Left ventricle myocardium inferior (tissue), 1 donor: ENCODE results near the gene OCIAD1. TPM values are rescaled to one million over a fixed set of nuclear protein-coding genes. Genes with fewer than 3 reads are reported as not detected.

ENCODE experiments used
- DNase-seq: peaks from one replicate; pipeline ENCODE4 v3.0.0-alpha.2; 2020
- H3K27ac ChIP-seq: fragments of 200-600 bp; replicated peaks from 2 replicates; pipeline ENCODE4 v1.8.0; 2021
- H3K27me3 ChIP-seq: fragments of 200-600 bp; 2 replicates; pipeline ENCODE4 v1.8.0; 2021; ENCODE audit warnings: low read depth
- H3K36me3 ChIP-seq: fragments of 200-600 bp; 2 replicates; pipeline ENCODE4 v1.8.0; 2021
- H3K4me1 ChIP-seq: fragments of 200-600 bp; 2 replicates; pipeline ENCODE4 v1.8.0; 2021
- H3K4me3 ChIP-seq: fragments of 200-600 bp; 2 replicates; pipeline ENCODE4 v1.8.0; 2021; ENCODE audit warnings: mild to moderate bottlenecking, moderate library complexity
- H3K9me3 ChIP-seq: fragments of 200-600 bp; replicated peaks from 2 replicates; pipeline ENCODE4 v1.8.0; 2021
- CTCF ChIP-seq: fragments of 200-600 bp; IDR thresholded peaks from 2 replicates; pipeline ENCODE4 v1.8.0; 2021; ENCODE audit warnings: antibody characterized with exemption, mild to moderate bottlenecking, borderline replicate concordance
- intact Hi-C: fragments of 100-400 bp; cut with micrococcal nuclease; formaldehyde crosslinking; loops from one replicate; pipeline ENCODE4 v1.11.0; 2022
- long read RNA-seq: library from polyadenylated mRNA; unstranded; transcript quantifications from one replicate; pipeline ENCODE4 v2.0.0, GENCODE V29; 2021
- total RNA-seq: library from RNA; stranded (reverse); fragmentation: NEBNext Ultra II Directional; extraction: Animal tissue kit (Norgen Biotek cat#: 25700); gene quantifications from one replicate; pipeline ENCODE4 v1.2.1, GENCODE V29; 2021
- donor health status: DM: no; HTN: yes; CAD: no; lungs with severe emphysema.

Gene OCIAD1
- total RNA-seq = 129 TPM
- long read RNA-seq, transcript OCIAD1-202 (9 exons, 1,594 nt) = minor isoform, 15 of 87 reads
- long read RNA-seq, transcript OCIAD1-201 (9 exons, 1,414 nt) = major isoform, 44 of 87 reads
- long read RNA-seq, partial matches to known transcripts = 2 of 87 reads
- long read RNA-seq, other reads (novel, unspliced or antisense) = 22 of 87 reads

- Histone ChIP-seq H3K36me3 (peaks cover 27% of the 10 kb centered on the region), H3K4me1 (peaks cover 29% of the 10 kb centered on the region), H3K27me3 (no peaks in the 10 kb centered on the region), H3K9me3 (no peaks in the 10 kb centered on the region), H3K27ac (peak within 1 kb of the TSS; percentile 95), H3K4me3 (peak within 1 kb of the TSS; percentile 91)
- DNase-seq = peak; percentile 94
- intact Hi-C loops = no loop called here
- TF ChIP-seq CTCF = no peak
These were observed at the start of gene OCIAD1 for GRCh38 chr4:48830706-48831531. OCIAD1 (plus strand) TSS chr4:48831088; CDS start chr4:48832625, 1,537 bp downstream.

GRCh38 chr4:48781968-48782367 is 48.9 kb upstream of the OCIAD1 start:
- Histone ChIP-seq H3K27ac (no peak overlapping the region), H3K27me3 (no peaks in the 10 kb centered on the region), H3K36me3 (no peaks in the 10 kb centered on the region), H3K4me3 (no peak overlapping the region), H3K9me3 (no peaks in the 10 kb centered on the region), H3K4me1 (peaks cover 38% of the 10 kb centered on the region)
- no peak for DNase-seq
- TF ChIP-seq CTCF = no peak
- intact Hi-C loops = no loop called here

- Histone ChIP-seq H3K9me3 (no peaks in the 10 kb centered on the region), H3K36me3 (no peaks in the 10 kb centered on the region), H3K4me3 (no peak overlapping the region), H3K4me1 (peaks cover 8% of the 10 kb centered on the region), H3K27me3 (no peaks in the 10 kb centered on the region), H3K27ac (no peak overlapping the region)
- no peak for DNase-seq
- intact Hi-C loops = no loop called here
- no peak for TF ChIP-seq CTCF
These were observed 45.6 kb upstream of the OCIAD1 start for GRCh38 chr4:48785302-48785701.

- DNase-seq = no peak
- H3K4me1 ChIP-seq = no peaks in the 10 kb centered on the region
- no peaks in the 10 kb centered on the region for H3K27me3 ChIP-seq
- no peak overlapping the region for H3K27ac ChIP-seq
- no peak for TF ChIP-seq CTCF
- intact Hi-C loops = no loop called here
- no peaks in the 10 kb centered on the region for H3K9me3 ChIP-seq
- no peaks in the 10 kb centered on the region for H3K36me3 ChIP-seq
- no peak overlapping the region for H3K4me3 ChIP-seq
These were observed 44.3 kb upstream of the OCIAD1 start for GRCh38 chr4:48786549-48786948.

- TF ChIP-seq CTCF = no peak
- Histone ChIP-seq H3K4me1 (peaks cover 4% of the 10 kb centered on the region), H3K9me3 (no peaks in the 10 kb centered on the region), H3K36me3 (no peaks in the 10 kb centered on the region), H3K27ac (no peak overlapping the region), H3K27me3 (no peaks in the 10 kb centered on the region), H3K4me3 (no peak overlapping the region)
- intact Hi-C loops = no loop called here
- DNase-seq = no peak
These were observed 43.8 kb upstream of the OCIAD1 start for GRCh38 chr4:48787056-48787455.
